Lower leg skin (tissue), 3 donors: Measurements from ENCODE around the gene CFAP58.

ENCODE experiments used
- CTCF ChIP-seq, 3 donors: fragments of 450-650 bp; IDR thresholded peaks; one replicate each; pipeline ENCODE4 v1.5.1; 2016; ENCODE audit warnings: antibody characterized with exemption in 3 of 3, mild to moderate bottlenecking in 3 of 3, moderate library complexity in 2 of 3
- POLR2A ChIP-seq, 2 donors: fragments of 450-650 bp; IDR thresholded peaks; one replicate each; pipeline ENCODE4 v1.6.1; 2016 to 2017; ENCODE audit warnings: antibody characterized with exemption in 2 of 2, mild to moderate bottlenecking in 1 of 2, moderate library complexity in 1 of 2

- TF ChIP-seq CTCF (IDR thresholded peaks at IDR 0.05): no peak
- TF ChIP-seq POLR2A (IDR thresholded peaks at IDR 0.05): no peak
These were observed 138.8 kb downstream of the CFAP58 start for GRCh38 chr10:104492329-104492940.
